Stromal cell of bone marrow (primary cell): Measurements from ENCODE around the gene C19orf85.
A peak's percentile ranks its signal among the peaks of the same experiment; 100 is the strongest.
"Not testable (repeated sequence)": the region's sequence is repeated elsewhere in the genome, so short reads cannot be mapped to it uniquely, and the experiment has no call there.

Experiments
- DNase-seq: peaks from one replicate; pipeline ENCODE4 v3.0.0-alpha.2; 2012; ENCODE audit warnings: low read depth

C19orf85 gene

GRCh38 chr19:55464662-55465054 lies at the start of gene C19orf85:
Gene C19orf85, minus strand, starts transcription at chr19:55464751. Its CDS starts 197 bp downstream, at chr19:55464554.
- DNase-seq: no peak

- DNase-seq: no peak
Measured at GRCh38 chr19:55508120-55508519, 43.6 kb upstream of the C19orf85 start.

GRCh38 chr19:55504981-55505380 lies 40.4 kb upstream of the C19orf85 start:
- no peak for DNase-seq

GRCh38 chr19:55504252-55504603 lies 39.7 kb upstream of the C19orf85 start:
- DNase-seq: no peak

- DNase-seq: peak; percentile 77
Measured at GRCh38 chr19:55503502-55504251, 39.1 kb upstream of the C19orf85 start.

- DNase-seq: no peak
Measured at GRCh38 chr19:55503157-55503501, 38.6 kb upstream of the C19orf85 start.

GRCh38 chr19:55502197-55502952 lies 37.8 kb upstream of the C19orf85 start:
- DNase-seq: no peak

GRCh38 chr19:55500368-55500952 lies 35.9 kb upstream of the C19orf85 start:
- DNase-seq: no peak

GRCh38 chr19:55498246-55498840 lies 33.8 kb upstream of the C19orf85 start:
- DNase-seq: no peak

- no peak for DNase-seq
Measured at GRCh38 chr19:55497763-55498162, 33.2 kb upstream of the C19orf85 start.

- not testable (repeated sequence) for DNase-seq
Measured at GRCh38 chr19:55496820-55497219, 32.3 kb upstream of the C19orf85 start.

GRCh38 chr19:55495646-55496349 lies 31.2 kb upstream of the C19orf85 start:
- DNase-seq: no peak

- peak; percentile 53 for DNase-seq
Measured at GRCh38 chr19:55494172-55494761, 29.7 kb upstream of the C19orf85 start.

- DNase-seq: no peak
Measured at GRCh38 chr19:55493645-55494171, 29.2 kb upstream of the C19orf85 start.

GRCh38 chr19:55493052-55493644 lies 28.6 kb upstream of the C19orf85 start:
- DNase-seq: no peak

- no peak for DNase-seq
Measured at GRCh38 chr19:55492362-55492944, 27.9 kb upstream of the C19orf85 start.

- DNase-seq: no peak
Measured at GRCh38 chr19:55491546-55492360, 27.2 kb upstream of the C19orf85 start.

- DNase-seq: no peak
Measured at GRCh38 chr19:55490478-55491432, 26.2 kb upstream of the C19orf85 start.
